ENCODE measurements around the gene CSE1L. TPM values are rescaled to one million over a fixed set of nuclear protein-coding genes. Genes with fewer than 3 reads are reported as not detected.
"Not testable (repeated sequence)": the region's sequence is repeated elsewhere in the genome, so short reads cannot be mapped to it uniquely, and the experiment has no call there.

Gene CSE1L
- total RNA-seq, 1 donor from 2014 or later: 39.0 TPM

DNA sequence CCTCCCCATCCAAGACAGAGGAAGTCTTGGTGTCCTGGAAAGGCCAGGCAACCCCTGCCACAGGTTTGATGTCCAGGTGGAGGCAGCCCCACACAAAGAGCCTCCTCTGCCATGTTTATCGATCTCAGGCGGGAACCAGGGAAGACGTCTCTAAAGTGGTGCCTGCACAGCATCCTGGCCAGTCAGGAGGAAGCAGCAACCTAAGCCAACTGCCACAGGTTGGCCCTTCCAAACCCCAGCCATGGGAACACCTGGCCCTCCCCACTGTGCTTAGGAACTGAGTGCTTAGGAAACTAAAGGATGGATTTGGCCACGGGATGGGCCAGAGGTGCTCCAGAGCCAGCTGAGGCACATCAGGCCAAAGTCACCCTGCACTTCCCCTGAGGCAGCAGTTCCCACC is 56.9 kb downstream of the CSE1L start:
- no peaks in the 10 kb centered on the region for H3K4me1 ChIP-seq
- no peak overlapping the region for H3K4me3 ChIP-seq
- H3K9me3 ChIP-seq: no peaks in the 10 kb centered on the region
- no peak overlapping the region for H3K27ac ChIP-seq
- TF ChIP-seq POLR2AphosphoS5 (IDR thresholded peaks at IDR 0.05; ENCODE audit: insufficient read depth in 1 of 2, low read depth in 1 of 2): no peak
- TF ChIP-seq, protein P1, sequence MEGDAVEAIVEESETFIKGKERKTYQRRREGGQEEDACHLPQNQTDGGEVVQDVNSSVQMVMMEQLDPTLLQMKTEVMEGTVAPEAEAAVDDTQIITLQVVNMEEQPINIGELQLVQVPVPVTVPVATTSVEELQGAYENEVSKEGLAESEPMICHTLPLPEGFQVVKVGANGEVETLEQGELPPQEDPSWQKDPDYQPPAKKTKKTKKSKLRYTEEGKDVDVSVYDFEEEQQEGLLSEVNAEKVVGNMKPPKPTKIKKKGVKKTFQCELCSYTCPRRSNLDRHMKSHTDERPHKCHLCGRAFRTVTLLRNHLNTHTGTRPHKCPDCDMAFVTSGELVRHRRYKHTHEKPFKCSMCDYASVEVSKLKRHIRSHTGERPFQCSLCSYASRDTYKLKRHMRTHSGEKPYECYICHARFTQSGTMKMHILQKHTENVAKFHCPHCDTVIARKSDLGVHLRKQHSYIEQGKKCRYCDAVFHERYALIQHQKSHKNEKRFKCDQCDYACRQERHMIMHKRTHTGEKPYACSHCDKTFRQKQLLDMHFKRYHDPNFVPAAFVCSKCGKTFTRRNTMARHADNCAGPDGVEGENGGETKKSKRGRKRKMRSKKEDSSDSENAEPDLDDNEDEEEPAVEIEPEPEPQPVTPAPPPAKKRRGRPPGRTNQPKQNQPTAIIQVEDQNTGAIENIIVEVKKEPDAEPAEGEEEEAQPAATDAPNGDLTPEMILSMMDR (IDR thresholded peaks at IDR 0.05): no peak
- no peak for TF ChIP-seq POLR2A (IDR thresholded peaks at IDR 0.05)
- H3K27me3 ChIP-seq: no peaks in the 10 kb centered on the region
- DNase-seq (ENCODE audit: extremely low spot score in 2 of 2): no peak
- intact Hi-C loops (cut with DNase I): no loop called here
- peaks cover 0 to 16% of the 10 kb centered on the region in 2 donors for H3K36me3 ChIP-seq

DNA sequence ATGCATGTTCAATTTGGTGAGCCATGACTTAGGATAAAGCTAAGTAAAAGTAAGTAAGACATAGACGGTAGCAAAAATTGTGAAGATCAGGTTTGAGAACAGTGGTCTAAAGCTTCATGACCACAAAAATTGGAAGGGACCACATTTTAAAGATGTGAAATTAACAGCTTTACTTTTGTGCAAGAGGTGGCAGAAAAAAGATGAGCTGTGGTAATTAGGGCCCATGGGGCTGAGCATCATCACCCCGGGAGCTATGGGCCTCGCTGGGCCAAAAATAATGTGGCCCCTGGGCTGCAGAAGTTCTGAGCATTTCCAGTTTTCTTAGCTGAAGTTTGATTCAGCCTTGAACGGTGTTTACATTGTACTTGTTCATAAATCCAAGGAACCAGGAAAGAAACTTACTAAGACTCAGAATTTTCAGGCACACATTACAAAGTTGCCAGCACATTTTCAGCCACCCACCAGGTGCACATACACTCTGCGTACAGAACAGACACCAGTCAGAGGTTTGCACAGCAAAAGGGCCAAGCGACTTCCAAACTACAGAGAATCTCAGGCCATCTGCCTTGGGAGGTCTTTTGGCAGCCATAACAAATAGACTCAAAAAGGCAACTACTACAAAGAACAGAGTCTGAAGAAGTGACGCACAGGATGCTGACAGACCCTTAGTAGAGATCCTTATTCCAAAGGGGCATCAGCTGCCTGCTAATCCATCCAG is 57.7 kb downstream of the CSE1L start:
- Histone ChIP-seq H3K36me3 (peaks cover 0 to 16% of the 10 kb centered on the region in 2 donors), H3K4me1 (no peaks in the 10 kb centered on the region), H3K9me3 (no peaks in the 10 kb centered on the region), H3K4me3 (no peak overlapping the region), H3K27me3 (no peaks in the 10 kb centered on the region), H3K27ac (no peak overlapping the region)
- no peak for DNase-seq (ENCODE audit: extremely low spot score in 2 of 2)
- TF ChIP-seq POLR2AphosphoS5 (IDR thresholded peaks at IDR 0.05; ENCODE audit: insufficient read depth in 1 of 2, low read depth in 1 of 2) (no peak), POLR2A (IDR thresholded peaks at IDR 0.05) (no peak)
- TF ChIP-seq, protein P1 (IDR thresholded peaks at IDR 0.05): no peak
- intact Hi-C loops (cut with DNase I): no loop called here

DNA sequence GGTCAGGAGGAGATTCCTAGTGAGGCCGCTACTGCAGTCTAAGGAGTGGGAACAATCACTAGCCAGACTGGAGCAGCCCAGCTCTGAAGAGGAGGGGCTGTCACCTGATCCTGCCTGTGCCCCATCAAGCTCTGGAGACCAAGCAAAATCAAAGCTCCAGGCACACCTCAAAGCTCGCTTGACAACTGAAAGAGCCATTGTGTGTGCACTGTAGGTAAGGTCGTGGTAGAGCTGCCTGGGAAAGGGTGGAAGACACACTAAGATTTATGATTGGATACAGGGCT is 58.2 kb downstream of the CSE1L start:
- H3K27me3 ChIP-seq: no peaks in the 10 kb centered on the region
- no peaks in the 10 kb centered on the region for H3K9me3 ChIP-seq
- no peak overlapping the region for H3K27ac ChIP-seq
- DNase-seq (ENCODE audit: extremely low spot score in 2 of 2): no peak
- no peaks in the 10 kb centered on the region for H3K4me1 ChIP-seq
- TF ChIP-seq POLR2A (IDR thresholded peaks at IDR 0.05): no peak
- TF ChIP-seq POLR2AphosphoS5 (IDR thresholded peaks at IDR 0.05; ENCODE audit: insufficient read depth in 1 of 2, low read depth in 1 of 2): no peak
- TF ChIP-seq, protein P1 (IDR thresholded peaks at IDR 0.05): no peak
- peaks cover 0 to 16% of the 10 kb centered on the region in 2 donors for H3K36me3 ChIP-seq
- H3K4me3 ChIP-seq: no peak overlapping the region
- intact Hi-C loops (cut with DNase I): no loop called here

DNA sequence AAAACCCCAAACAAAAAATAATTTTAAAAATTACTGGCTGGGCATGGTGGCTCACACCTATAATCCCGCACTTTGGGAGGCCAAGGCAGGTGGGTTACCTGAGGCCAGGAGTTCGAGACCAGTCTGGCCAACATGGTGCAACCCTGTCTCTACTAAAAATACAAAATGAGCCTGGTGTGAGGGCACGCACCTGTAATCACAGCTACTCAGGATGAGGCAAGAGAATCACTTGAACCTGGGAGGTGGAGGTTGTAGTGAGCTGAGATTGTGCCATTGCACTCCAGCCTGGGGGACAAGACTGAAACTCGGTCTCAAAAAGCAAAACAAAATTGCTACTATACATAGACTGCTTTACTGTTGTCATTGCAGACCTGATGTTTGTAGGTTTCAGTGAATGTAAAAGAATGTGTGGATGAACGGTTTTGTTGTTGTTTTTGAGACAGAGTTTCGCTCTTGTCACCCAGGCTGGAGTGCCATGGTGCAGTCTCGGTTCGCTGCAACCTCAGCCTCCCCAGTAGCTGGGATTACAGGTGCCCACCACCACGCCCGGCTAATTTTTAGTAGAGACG is 59.0 kb downstream of the CSE1L start:
- intact Hi-C loops (cut with DNase I); H3K4me1 ChIP-seq; H3K27me3 ChIP-seq; H3K9me3 ChIP-seq; DNase-seq (ENCODE audit: extremely low spot score in 2 of 2); H3K4me3 ChIP-seq; H3K27ac ChIP-seq: not testable (repeated sequence)
- H3K36me3 ChIP-seq: peaks cover 0 to 16% of the 10 kb centered on the region in 2 donors

DNA sequence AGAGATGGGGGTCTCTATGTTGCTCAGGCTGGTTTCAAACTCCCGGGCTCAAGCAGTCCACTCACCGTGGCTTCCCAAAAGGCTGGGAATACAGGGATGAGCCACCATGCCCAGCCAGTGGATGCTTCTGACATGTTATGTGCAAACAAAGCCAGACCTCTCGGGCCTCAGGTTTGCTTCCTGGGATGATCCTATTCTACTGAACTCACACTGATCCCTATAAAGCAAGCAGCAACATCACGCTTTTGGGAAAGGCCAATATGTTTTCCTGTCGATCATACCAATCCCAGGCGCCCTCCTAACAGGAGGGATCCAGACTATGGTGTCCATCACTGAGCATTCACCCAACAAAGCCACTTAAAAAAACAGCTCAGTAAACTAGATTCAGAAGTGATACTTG is 60.2 kb downstream of the CSE1L start:
- TF ChIP-seq POLR2AphosphoS5 (IDR thresholded peaks at IDR 0.05; ENCODE audit: insufficient read depth in 1 of 2, low read depth in 1 of 2) (no peak), POLR2A (IDR thresholded peaks at IDR 0.05) (no peak)
- TF ChIP-seq, protein P1 (IDR thresholded peaks at IDR 0.05): no peak
- Histone ChIP-seq H3K27me3 (no peaks in the 10 kb centered on the region), H3K36me3 (peaks cover 0 to 14% of the 10 kb centered on the region in 2 donors), H3K9me3 (no peaks in the 10 kb centered on the region), H3K27ac (no peak overlapping the region), H3K4me1 (no peaks in the 10 kb centered on the region), H3K4me3 (no peak overlapping the region)
- intact Hi-C loops (cut with DNase I): no loop called here
- no peak for DNase-seq (ENCODE audit: extremely low spot score in 2 of 2)
